ENCODE measurements around the gene DNAJC27.

Gene DNAJC27

DNA sequence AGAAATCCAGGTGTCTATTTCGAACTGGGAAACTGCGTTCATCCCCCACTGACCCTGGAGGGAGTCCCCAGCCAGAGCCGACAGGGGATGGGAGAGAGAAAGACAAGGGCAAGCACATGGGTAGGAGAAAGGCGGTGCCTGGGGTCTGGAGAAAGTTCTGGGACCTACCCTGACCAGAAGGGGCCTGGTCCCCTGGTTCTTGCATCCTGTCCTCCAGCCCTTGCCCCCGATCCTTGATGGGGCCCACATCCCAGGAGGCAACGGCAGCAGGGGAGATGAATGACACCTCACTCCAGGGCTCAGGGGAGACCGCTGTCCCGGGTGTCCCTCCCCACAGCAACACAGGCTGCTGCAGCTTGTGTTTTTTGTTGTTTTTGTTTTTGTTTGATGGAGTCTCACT is 56.6 kb downstream of the DNAJC27 start:
- TF ChIP-seq GATA1 (IDR thresholded peaks at IDR 0.05; ENCODE audit: low read depth, low read length) (no peak), POLR2A (IDR thresholded peaks at IDR 0.05; ENCODE audit: low read length) (no peak)
- no peak for DNase-seq

DNA sequence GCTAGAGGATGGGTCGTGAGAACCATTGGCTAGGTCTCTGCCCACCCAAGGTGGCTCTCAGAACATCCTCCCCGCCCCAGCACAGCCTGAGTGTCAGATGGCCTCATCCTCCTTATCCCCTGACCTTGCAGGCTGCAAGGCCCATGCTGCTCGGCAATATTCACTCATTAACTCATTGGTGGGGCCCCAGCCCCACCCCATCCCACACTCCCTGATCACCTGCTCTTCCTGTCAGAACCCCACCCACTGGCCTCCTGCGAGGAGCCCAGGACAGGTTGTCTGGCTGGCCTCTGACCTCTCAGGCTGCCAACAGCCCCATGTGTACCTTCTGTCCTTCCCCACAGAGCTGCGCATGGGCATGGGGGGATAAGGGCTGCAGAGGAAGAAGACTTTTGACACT is 57.0 kb downstream of the DNAJC27 start:
- TF ChIP-seq GATA1 (IDR thresholded peaks at IDR 0.05; ENCODE audit: low read depth, low read length) (no peak), POLR2A (IDR thresholded peaks at IDR 0.05; ENCODE audit: low read length) (no peak)
- no peak for DNase-seq

DNA sequence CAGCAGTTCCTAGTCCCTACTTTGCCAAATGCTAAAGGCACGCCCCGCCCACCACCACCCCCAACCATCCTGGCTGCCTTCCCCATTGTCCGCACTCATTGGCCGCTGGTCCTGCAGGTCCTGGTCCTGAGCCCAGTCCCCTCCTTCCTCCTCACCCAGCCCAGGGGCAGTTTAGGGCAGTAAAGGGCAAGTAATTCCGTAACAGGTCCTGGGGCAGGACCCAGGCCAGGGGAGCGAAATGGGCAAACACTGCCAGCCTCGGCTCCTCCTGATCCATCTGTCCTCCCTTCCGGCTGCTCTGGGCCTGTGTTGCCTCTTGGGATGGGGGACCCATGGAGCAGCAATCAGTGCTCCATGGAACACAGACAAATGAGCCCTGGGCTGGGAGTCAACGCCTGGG is 57.8 kb downstream of the DNAJC27 start:
- DNase-seq: no peak

DNA sequence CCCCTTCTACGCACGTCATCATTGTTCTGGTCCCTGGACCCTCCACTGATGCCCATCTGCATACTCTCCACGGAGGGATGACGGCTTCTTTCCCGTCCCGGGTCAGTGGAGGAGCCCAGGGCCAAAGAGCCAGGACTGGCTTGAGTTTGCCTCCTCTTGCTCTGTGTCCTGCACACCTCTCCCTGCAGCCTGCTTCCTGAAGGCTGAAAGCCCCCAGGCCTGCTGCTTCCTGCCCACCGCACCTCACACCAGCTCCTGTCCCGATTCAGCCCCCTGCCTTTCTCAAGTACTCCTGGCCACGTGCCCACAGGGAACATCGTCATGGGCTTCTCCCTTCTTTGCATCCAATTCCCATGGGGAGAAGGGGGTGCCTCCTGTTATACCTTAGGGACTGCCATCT is 58.8 kb downstream of the DNAJC27 start:
- TF ChIP-seq POLR2A (IDR thresholded peaks at IDR 0.05; ENCODE audit: low read length) (no peak), GATA1 (IDR thresholded peaks at IDR 0.05; ENCODE audit: low read depth, low read length) (no peak)
- DNase-seq: no peak

More for the DNA sequence above, 57.8 kb downstream of the DNAJC27 start:
- TF ChIP-seq POLR2A (IDR thresholded peaks at IDR 0.05; ENCODE audit: low read length) (no peak), GATA1 (IDR thresholded peaks at IDR 0.05; ENCODE audit: low read depth, low read length) (no peak)

DNA sequence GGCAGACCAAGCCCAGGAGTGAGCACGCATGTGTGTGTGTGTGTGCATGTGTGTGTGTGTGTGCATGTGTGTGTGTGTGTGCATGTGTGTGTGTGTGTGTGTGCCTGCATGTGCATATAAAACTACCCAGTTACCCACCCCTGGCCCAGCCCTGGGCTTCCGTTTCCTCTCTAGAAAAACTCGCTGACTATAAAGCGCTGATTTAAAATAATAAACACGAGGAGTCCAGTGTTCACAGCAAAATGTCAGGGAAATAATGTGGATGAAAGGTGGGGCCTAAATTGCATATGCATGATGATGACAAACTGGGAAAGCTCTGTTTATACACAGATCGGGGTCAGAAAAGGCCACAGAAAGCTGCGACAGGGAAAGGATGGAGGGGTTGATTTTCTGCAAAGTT is 59.2 kb downstream of the DNAJC27 start:
- TF ChIP-seq POLR2A (IDR thresholded peaks at IDR 0.05; ENCODE audit: low read length): no peak
- no peak for TF ChIP-seq GATA1 (IDR thresholded peaks at IDR 0.05; ENCODE audit: low read depth, low read length)
- no peak for DNase-seq

DNA sequence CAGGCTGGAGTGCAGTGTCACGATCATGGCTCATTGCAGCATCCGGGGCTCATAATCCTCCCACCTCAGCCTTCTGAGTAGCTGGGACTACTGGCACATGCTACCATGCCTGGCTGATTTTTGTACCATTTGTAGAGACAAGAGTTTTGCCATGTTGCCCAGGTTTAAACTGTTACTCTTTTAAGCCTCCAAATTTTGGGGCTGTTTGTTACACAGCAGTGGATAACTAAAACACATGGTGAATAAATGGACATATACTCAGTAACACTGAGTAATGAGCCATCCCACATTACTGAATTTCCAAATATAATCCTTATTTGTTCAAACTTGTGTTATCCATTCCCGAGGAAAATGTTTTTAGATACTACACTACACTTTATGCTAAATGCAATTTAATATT is 61.5 kb downstream of the DNAJC27 start:
- TF ChIP-seq GATA1 (IDR thresholded peaks at IDR 0.05; ENCODE audit: low read depth, low read length) (no peak), POLR2A (IDR thresholded peaks at IDR 0.05; ENCODE audit: low read length) (no peak)
- DNase-seq: no peak

DNA sequence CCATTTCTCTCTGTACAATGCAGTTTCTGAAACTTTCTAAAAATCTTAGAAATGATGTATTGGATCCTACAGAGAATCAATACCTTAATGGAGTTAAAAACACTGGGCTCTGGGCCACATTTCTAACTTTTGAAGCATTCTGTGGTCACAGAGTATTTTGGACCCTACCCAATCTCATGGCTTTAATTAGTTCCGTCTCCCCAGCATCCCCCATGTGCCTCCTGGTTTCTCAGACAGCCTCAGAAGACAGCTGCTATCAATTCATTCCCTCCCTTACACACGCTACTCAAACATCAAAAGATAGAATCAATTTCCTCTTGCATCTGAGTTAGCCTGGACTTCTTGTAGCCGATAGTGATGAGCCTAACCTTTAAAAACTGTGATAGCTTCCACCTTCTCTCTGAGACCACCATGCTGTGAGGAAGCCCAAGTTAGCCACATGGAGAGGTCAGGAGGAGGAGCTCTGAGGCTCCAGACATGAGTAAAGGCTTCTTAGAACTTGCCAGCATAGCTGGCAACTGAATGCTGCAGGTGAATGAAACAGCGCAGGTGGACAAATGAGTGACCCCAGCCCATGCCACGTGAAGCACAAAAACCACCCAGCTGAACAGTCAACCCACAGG is 62.1 kb downstream of the DNAJC27 start:
- DNase-seq: no peak
- TF ChIP-seq GATA1 (IDR thresholded peaks at IDR 0.05; ENCODE audit: low read depth, low read length): no peak
- TF ChIP-seq POLR2A (IDR thresholded peaks at IDR 0.05; ENCODE audit: low read length): no peak

DNA sequence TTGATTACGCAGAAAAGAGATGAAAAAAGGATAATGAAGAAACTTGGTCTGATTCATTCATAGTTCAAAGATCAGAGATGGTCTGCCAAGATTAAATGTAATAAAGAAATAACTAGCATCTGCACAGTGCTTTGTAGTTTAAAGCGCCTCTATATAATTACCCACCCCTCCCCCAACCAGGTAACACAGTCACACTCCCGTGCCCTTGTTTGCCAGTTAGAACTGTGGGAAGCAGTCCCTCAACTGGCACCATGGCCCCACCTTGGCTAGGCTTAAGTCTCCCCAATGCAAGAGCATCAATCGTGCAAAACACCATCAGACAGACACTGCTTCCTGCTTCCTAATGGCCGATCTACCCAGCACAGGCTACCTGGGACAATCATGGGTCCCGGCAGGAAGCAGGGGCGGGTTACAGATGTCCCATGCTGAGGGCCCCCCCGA is 63.3 kb downstream of the DNAJC27 start:
- no peak for DNase-seq
- no peak for TF ChIP-seq POLR2A (IDR thresholded peaks at IDR 0.05; ENCODE audit: low read length)

DNA sequence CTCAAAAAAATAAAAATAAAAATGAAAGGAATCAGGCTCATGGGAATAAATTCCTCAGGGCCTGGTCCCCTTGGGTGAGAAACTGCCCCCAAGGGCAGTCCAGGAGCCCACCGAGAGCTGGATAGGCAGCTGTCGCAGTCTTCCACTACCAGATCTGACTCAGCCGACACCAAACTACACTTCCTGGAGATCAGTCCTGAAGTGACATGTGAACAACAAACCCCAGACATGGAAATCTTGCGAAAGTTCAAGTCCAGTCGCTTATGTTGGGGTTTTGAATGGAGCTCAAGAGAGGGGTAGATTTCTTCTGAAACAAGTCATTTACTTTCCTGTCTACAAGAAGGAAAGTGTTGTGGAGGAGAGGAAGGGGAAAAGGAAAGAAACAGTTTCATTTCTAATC is 64.6 kb downstream of the DNAJC27 start:
- no peak for DNase-seq
- TF ChIP-seq POLR2A (IDR thresholded peaks at IDR 0.05; ENCODE audit: low read length): no peak
- no peak for TF ChIP-seq GATA1 (IDR thresholded peaks at IDR 0.05; ENCODE audit: low read depth, low read length)

DNA sequence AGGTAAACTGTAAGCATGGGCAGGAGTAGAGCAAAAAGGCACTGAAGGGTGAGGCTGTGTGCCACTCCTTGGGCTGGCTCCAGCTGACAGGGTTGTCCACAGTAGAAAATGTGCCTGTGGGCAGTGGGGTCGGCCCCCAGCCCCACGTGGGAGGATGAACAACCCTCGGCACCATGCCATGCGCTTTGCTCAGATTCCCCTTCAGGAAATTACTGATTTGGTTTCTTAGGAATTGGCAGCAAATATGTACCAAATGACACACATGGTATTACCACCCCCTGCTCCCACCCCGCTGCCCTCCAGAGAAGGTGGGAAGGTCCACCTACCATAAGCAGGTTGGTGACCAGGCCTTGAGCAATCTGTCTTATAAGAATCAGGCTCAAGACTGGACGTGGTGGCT is 65.3 kb downstream of the DNAJC27 start:
- no peak for DNase-seq
- TF ChIP-seq GATA1 (IDR thresholded peaks at IDR 0.05; ENCODE audit: low read depth, low read length): no peak
- TF ChIP-seq POLR2A (IDR thresholded peaks at IDR 0.05; ENCODE audit: low read length): no peak

DNA sequence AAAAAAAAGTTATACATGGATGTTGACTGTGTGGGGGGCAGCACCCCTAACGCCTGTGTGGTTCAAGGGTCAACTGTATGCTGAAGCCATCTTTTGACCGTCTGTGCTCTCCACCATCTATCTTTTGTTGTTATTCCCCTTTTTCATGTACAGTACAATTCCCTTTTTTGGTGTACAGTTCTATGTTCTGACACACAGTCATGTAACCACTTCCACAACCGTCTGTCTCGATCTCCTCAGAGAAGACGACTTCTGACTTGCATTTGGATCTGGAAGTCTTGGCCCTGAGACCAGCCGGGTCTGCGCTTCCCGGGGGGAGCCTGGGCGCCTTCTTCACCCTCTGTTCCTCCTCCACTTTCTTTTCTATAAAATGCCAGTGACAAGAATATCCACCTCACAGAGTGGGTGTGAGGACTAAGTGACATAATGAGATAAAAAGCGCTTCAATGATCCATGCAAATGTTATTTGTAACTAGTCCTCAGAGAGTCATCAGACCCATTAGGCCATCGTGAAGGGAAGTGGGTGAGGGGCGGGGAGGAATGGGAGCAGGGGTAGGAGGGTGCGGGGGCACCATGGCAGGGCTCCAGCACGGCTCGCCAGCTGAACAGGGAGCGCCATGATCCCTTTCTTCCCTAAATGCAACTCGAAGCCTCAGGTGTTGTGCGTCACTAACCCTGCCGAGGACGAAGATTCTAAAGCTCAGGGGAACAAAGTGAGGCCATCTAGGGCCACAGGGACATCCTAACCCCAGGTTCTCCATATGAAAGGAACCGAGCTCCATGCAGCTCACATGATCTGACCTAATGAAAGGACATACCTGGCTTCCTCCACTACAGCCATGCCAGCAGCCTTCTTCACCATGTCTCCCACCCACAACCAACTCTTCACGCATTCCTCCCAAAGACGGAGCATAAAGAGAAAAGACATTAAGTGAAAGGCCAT is 68.3 kb downstream of the DNAJC27 start:
- TF ChIP-seq GATA1 (IDR thresholded peaks at IDR 0.05; ENCODE audit: low read depth, low read length) (no peak), POLR2A (IDR thresholded peaks at IDR 0.05; ENCODE audit: low read length) (no peak)
- DNase-seq: no peak

DNA sequence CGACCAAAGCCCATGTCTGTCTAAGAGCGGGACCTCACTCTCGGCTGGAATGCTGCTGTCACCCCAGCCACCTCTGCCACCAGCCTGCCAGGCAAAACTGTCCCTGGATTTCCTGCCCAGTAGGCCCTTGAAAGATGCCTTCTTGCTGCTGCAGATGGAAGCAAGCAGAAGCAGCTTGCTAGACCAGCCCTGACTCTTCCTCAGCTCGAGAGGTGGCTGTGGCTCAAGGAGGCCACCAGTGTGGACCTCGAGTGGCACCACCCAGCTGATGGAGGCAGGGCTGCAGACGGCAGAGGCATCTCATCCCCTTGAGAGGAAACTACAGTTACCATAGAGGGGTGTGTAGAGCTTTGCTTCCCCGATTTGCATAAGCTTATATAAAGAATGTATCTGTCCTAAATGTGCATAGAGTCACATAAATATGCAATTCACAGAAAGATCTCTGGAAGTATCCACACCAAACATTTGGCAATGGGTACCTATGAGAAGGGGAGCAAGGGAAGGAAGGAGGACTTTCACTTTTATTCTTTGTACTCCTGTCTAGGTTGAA is 72.3 kb downstream of the DNAJC27 start:
- no peak for DNase-seq
- TF ChIP-seq POLR2A (IDR thresholded peaks at IDR 0.05; ENCODE audit: low read length) (no peak), GATA1 (IDR thresholded peaks at IDR 0.05; ENCODE audit: low read depth, low read length) (no peak)

DNA sequence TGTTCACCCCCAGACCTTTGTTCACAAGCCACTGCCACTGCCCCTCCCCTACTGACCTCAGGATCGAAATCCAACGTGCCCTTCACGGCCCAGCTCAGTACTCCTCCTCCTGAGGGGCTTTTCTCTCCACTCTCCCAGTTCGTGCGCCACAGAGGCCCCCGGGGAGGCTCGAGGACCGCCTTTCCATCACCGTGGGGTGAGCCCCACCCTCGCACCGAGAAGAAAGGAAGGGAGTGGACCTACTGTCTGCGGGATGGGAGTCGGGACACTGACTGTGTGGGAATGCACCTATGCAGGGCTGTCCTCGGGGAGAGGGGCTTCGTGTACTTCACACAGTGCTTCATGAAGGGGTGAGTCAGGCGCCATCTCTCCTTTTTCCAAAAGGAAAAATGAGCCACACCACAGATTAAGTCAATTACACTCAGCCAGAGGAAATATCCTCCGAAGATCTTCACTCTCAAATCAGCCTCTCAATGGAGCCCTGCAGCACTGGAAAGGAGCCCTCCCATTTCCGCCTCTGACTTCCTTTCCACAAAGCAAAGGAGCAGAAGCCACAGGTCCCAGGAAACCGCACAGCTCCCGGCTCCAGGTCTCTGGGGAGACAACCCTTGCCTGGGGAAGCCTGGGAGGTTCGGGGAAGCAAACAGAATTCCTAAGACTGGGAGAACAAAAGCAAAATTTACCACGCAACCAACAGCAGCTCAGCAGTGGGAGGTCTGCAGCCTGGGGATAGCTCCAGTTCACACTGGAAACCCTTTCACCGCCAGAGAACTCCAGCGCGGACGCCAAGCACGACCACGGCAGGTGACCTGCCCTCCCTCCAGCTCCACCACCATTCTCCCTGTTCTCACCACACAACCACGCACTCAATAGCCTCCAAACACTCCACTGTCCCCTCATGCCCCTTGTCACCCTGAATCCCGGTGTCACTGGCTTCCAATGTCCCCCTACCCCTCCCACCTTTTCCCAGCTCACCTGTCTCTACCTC is 73.3 kb downstream of the DNAJC27 start:
- DNase-seq: no peak
- TF ChIP-seq POLR2A (IDR thresholded peaks at IDR 0.05; ENCODE audit: low read length): no peak
- TF ChIP-seq GATA1 (IDR thresholded peaks at IDR 0.05; ENCODE audit: low read depth, low read length): no peak

Data from erythroblast (primary cell).